Stimulated activated CD4-positive, alpha-beta T cell treated with anti-CD3 and anti-CD28 coated beads, Interleukin-2, amount 100 ng/mL, for 4 hours (primary cell): ENCODE results near the gene SHC3.

ENCODE experiments used
- DNase-seq: peaks from one replicate; pipeline ENCODE4 v3.0.0-alpha.2; 2020; ENCODE audit warnings: low read depth

The SHC3 gene

DNA sequence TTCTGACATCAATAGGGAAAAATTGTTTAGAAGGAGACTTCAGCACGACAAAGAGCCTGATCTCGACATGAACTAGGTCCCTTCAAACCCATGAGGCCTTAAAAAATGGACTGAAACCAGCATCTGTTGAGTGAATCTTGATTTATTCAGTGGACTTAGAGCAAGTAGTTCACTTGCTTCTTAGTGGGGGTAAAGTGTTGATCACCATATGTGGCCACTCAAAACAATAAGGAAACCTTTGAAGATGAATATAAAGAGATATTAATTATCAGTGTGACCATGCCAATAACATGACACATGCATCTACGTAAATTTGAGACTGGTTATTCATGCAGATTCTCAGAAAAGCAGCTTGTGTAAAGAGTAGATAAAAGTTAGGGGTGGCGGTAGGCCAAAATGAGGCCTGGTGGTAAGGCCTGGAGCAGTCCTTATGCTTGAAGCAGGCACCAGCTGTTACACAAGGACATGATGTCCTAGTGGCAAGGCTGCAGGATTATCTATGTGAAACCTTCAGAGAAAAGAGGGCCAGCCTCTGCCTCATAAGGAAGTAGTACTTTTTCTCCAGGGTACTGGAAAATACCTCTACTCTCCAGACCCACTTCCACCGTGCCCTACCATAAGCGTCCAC is 126.0 kb downstream of the SHC3 start:
- DNase-seq = no peak

DNA sequence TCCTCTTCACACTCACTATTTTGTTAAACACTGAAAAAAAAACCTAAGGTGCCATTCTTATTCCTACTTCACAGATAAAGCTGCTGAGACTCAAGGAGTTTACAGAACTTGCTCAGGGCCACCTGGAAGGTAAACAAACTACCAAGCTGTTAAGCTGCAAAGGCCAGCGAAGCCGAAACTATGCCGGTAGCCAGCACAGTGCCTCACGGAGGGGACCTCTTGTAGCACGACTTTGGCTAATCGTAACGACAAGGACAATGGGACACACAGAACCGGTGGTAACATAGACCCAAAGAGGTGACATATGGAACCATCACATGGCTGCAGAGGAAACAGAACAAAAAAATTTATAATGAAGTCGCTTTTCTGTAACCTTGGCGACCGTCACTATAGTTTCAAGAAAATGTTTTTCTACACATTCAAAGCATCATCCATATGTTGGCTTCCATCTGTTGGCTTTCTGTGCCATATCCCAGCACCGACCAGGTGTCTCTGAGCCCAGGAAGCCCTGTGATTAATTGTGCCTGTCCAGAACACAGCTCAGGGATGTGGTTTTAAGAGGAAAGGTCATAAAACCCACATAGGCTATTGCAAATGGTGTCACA is 127.1 kb downstream of the SHC3 start:
- DNase-seq = no peak

DNA sequence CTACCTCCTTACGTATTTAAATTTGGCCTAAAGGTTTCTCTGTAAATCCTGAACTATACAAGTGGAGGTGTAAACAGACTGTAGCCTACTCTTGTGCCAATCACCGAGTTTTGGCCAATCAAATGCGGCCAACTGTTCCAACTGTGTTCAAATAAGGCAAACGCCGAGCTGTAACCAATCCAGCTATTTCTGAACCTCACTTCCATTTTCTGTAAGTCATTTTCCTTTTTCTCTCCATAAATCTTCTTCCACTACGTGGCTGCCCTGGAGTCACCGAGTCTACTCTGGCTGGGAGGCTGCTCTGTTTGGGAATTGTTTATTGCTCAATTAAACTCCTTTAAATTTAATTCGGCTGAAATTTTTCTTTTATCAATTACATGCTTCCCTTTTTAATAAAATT is 129.0 kb downstream of the SHC3 start:
- no peak for DNase-seq

DNA sequence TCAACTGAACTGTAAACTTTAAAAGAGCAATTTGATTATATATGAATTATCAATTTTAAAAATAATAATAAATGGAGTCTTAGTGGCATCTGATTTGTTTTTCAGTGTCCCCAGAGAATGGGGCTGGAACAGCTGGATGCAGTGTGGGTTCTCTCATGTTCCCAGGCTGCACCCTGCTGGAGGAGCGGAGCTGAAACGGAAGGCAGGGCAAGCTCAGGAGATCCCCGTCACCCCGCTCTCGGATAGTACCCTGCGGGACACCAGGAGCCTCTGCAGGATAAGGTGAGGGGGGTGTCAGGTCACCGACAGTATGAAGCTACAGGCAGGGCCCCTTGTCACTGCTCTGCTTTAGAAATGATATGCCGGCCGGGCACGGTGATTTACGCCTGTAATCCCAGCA is 130.0 kb downstream of the SHC3 start:
- DNase-seq = no peak

DNA sequence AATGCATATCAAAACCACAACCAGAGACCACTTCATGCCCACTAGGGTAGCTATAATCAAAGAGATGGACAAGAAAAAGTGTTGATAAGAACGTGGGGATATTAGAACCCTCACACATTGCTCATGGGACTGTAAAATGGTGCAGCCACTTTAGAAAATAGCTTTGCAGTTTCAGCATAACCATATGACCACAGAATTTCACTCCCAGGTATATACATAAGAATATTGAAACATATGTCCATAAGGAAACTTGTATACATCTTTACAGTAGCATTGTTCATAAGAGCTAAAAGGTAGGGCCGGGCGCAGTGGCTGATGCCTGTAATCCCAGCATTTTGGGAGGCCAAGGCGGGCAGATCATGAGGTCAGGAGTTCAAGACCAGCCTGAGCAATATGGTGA is 131.0 kb downstream of the SHC3 start:
- no peak for DNase-seq

DNA sequence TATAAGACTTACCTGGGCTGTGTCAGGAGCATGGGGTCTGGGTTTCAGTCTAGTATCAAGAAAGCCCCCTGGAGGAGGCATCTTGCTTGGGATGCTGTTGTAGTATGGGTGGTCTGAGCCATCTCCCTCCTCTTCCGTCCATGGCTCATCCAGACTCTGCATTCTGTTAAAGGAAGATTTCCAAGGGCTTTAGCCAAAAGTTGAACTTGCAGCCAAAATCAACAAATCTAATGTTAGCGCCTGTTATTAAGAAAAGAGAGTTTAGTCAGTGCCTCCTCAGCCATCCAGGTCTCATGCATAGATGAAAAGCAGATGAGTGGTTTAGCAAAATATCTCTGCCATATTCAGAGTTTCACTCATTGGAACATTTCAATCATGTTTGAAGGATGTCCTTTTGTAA is 131.8 kb downstream of the SHC3 start:
- DNase-seq = no peak

DNA sequence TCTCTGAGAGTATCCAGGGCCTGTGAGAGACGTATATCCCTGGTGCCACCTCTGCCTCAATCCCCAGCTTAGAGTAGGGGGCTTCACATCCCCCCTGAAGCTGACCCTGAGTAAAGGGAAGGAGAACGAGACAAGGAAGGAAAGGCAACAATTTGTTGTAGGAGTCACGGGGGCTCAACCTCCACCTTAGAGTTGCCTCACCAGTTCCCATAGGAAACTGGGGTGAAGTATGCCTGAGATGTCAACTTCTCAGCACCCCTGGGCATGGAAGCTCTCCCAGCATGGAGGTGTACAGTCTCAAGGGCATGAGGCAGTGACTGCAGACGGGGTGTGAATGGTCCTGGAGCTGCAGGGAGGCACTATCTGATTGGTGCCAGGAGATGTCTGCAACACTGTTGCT is 133.7 kb downstream of the SHC3 start:
- no peak for DNase-seq

DNA sequence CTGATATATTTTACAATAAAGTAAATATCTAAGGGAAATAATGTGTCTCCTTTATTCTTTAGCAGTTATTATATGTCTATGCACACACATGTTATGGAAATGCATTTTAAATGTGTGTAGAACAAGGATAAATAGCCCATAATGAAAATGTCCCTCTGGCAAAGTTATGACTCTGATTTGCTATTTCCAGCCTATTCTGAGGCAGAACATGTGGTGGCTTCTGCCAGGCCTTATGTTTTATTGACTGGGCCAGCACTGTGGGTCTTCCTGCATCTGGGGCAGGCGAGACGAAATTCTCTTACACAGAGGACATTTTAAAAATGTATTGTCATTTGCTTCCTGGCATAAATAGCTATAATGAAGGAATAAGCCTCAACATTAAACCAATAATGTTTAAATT is 134.5 kb downstream of the SHC3 start:
- no peak for DNase-seq

DNA sequence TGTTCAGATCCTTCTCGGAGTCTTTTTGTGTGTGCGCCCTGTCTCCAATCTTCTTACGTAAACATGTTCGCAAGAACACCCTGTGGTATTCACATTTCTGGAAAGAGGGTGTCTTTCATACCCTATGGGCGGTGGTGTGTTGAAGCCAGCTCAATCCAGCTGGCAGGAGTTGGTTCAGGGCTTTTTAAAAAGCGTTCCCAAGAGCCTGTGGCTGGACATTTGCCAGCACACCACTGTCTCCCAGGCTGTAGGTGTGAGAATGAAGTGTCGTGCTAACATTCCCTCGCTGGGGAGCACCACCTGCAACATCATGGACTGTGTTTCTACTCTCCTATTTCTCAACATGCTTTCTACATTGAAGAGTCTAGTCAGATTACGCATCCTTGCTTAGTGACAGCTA is 135.6 kb downstream of the SHC3 start:
- DNase-seq = no peak

DNA sequence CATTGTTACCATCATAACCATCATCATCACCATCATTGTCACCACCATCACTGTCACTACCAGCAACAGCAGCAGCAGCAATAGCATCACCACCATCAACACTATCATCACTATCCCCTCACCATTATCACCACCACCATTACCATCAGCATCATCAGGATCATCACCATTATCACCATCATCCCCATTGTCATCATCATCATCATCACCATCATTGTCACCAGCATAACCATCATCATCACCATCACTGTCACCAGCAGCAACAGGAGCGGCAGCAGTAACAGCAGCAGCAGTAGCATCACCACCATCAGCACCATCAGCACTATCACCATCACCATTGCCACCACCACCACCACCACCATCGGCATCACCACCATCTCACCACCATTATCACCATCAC is 139.0 kb downstream of the SHC3 start:
- no peak for DNase-seq

DNA sequence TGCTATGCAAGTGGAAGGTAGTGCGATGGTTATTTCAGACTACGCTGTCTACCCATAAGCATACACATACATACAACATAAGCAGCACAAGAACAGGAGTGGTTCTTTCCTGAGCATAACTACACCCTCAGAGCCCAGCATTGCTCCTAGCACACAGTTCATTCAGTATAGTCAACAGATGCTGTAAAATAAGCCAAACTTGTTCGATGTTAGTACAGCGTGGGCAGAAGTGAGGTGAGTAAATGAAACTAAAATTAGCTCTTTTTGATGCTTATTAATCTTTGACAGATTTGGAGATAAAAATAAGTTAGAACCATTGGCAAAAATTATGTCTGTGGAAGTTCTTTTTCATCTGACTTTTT is 139.5 kb downstream of the SHC3 start:
- no peak for DNase-seq

DNA sequence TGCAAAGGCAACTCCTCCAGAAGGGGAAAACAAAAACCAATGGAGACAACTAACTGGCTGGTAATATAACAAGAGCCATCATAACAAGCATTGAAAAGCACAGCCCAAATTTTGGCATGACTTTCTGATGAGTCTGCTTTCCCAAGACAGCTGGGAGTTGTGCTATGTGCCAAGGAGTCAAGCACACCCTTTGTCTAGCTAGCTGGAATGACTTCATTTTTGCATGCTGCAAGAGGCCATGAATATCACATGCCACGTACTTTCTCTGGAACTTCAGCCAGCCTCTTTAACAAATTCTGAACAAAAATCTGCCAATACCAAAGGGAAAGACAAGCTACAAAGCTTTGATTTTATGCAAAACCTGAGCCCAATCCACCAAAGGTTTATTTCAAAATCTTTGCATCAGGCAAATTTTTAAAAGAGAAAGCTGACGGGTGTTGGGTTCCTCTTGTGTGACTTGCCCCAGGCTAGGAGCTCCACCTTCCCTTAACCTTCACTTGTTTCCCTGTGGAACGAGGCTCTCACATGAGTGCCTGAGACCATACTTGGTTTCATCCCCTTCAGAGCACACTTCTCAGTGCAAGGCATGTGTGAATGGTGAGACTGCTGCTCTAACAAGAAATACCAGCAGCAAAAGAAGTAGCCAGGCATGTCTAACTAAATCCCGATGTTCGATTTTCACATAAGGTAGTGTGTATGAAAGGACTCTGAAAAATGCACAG is 140.1 kb downstream of the SHC3 start:
- no peak for DNase-seq

DNA sequence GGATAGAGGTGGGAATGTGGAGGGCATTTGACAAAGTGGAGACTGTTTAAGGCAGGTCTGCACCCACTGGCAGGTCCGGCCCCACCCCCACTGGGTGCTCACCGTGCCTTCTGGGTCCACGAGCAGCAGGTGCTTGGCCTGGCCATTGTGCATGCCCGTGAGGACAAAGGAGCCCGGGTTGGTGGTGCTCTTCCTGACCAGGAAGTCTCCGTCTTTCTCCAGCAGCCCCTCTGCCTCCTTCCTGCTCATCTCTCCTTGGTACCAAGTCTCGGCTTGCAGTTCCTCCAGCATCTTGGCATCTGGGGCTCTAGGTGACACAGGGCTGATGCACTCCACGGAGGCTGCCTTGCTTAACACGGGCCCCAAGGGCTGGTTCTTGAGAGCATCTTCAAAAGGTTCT is 140.7 kb downstream of the SHC3 start:
- no peak for DNase-seq

DNA sequence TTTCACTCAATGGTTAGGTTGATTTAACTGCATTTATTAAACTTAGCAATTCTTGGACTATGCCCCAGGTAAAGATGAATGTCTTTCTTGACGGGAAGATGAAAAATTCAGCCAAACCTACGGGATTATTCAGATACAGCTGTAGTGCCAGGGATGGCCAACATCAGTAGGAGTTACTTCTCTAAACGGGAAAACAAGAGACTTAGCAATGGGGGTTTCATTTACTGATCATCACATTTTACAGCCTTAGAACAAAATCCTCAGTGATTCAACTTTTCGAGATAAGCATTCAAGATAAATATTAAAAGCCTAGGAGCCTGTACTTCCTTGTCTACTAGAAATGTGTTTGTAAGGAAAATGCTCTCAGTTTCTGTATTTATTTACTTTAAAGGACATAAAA is 141.3 kb downstream of the SHC3 start:
- DNase-seq = no peak

DNA sequence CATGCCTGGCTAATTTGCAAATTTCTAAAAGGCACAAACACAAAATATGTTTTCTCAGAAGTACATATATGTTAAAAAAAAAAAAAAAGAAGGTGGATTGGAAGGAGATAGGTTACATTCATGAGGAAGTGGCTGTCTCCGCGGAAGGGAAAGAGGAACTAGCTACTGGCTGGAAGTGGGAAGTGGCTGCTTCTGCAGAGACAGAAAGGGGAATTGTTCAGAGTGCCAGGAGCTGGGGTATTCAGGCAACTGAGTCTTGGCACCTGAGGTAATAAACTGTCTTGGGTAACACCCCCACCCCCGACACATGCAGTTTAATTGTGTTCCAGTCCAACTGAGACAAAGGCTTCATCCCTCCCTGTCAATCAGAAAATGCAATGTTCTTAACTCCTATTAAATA is 141.7 kb downstream of the SHC3 start:
- DNase-seq = no peak

DNA sequence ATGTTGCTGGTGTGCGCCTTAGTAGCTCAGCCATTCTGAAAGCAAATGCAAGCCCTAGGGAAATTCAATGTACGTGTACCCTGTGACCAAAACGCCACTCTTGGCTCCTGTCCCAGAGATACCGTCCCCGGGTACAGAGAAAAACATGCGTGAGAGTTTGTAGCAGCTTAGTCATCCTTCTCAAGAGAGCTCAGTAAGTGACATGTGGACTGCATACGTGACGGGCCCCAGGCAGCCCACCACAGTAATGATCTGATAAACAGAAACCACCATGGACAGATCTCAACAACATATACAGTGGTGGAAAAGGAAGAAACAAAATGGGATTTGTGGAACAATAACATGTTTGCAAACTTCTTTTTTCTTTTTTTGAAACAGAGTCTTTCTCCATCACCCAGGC is 142.2 kb downstream of the SHC3 start:
- no peak for DNase-seq

DNA sequence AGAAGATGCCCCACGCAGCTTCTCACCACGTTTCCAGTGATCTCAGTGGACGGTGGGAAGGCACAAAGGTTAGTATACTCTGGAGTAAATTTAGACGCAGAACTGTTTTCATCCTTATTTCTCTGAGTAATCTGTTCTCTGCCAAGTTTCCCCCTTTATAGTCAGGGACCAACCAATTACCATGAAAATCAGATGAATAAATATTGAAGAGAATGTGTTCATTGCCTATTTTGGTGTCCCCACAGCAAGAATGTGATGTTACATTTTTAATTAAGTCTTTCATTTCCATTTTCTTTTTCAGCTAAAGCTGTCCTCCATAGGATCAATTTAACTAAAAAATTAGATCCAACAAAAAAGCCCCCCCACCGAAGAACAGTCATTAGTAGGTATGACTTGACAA is 146.0 kb downstream of the SHC3 start:
- no peak for DNase-seq

DNA sequence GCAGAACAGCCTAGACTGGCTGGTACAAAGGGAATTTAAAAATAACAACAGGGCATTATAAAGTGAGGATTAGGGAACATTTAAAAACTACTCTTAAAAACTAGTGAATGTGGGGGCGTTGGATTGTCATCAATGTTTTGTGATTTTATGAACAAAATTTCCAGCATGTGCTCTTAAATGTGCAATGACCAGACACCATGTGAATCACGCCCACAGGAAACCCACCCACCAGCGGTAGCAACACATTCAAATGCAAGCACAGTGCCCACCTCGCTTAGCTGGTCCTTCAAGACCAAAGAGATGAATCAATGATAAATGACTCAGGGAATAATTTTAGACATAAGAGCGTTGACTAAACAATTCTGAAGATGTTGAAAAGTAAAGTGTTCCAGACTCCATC is 146.4 kb downstream of the SHC3 start:
- no peak for DNase-seq

DNA sequence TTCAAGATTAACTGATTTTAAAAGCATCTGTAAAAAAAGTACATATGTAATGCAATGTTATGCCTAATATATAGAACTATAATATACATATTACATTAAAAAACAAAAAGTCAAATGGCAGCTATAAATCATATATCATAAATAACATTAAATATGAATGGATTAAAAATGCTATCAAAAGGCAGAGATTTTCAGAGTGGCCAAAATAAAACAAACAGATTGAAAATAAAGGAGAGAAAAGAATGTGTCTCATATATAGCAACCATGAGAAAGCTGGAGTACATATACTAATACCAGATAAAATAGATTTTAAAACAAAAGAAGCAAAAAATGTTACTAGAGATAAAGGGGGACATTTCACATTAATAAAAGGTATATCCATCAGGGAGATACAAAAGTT is 148.8 kb downstream of the SHC3 start:
- DNase-seq = no peak

DNA sequence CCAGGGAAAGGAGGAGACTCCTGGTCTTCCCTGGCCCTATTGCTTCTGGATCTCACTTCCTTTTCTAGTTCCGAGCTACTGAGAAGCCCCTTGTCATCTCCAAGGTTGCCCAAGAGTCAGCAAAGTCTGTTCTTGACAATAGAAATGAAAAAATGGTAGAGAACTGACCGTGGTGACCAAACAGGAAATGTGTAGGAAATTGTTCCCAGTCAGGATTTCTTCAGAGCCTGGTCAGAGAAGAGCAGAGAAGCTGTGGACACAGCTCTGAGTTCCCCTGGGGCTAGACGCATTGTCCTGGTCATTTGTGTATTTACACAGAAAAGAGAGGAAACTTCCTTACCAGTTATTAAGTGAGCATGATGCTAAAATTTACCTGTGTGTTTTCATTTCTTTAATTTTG is 151.7 kb downstream of the SHC3 start:
- DNase-seq = no peak

DNA sequence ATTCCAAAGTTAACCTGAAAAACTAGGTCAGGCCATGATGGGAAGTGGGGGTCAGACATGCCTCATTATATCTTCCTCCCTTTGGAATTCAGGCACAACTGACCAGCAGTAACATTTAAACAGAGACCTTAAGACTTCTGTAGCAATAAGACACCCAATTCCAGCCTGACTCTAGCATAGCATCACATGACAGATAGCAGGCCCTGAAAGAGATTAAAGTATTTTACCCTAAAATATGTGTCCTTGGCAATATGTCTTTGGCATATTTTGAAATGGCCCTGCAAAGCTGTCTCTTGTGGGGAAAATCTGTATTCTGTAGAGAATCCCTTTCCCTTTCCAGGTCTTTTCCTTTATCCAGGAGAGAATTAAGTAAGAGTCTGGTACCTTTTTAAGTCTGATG is 153.1 kb downstream of the SHC3 start:
- DNase-seq = no peak

DNA sequence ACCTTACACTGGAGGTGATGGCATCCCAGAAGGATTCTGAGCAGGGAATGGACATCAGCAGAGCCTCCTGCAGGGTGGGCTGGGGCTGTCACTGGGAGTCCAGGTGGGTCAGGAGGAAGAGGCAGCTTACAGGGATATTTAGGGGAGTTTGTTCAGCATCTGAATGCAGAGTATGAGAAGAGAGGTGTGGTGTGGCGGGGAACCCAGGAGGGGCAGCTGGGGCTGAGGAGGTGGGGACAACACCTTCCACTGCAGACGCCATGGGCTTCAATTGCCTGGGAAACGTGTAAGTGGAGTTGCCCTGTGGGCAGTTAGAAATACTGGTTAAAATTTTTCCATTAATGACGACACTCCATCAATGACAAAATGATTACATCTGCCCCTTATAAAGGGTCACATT is 153.9 kb downstream of the SHC3 start:
- DNase-seq = no peak

DNA sequence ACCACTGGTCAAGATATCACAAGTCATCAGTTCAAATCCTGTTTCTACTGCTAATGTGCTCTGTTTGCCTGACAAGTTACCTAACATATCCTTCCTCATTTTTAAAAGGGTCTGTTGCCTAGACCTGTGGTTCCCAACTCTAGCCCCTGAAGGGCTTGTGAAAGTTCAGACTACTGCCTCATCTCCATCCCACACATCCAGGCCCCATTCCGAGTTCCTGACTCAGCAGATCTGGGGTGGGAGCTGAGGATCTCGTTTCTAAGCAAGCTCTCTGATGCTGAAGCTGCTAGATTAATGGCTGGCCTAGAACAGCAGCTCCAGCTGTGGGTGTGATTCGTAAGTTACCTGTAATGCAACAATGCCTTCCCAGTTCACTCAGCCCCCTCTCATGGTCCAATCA is 154.9 kb downstream of the SHC3 start:
- no peak for DNase-seq

DNA sequence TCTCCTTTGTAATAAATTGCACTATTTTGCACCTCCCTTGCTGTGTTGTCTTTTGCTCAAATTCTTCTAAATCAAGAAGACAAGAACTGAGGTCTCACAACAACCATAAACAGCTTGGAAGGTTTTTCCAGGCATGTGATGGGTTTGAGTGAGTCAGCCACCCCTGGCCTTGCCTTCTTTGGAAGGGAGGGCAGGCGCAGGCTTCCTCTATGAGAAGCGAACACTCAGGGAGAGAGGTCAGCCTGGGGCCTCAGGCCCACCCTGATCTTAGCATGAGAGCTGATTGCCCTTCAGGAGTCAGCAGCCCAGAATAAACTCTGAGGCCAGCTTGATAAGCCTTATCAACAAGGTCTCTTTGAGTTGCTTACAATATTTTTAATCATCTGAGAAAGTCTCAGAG is 155.7 kb downstream of the SHC3 start:
- DNase-seq = no peak
